ENCODE data around the gene CFAP251. TPM values are rescaled to one million over a fixed set of nuclear protein-coding genes. Genes with fewer than 3 reads are reported as not detected.

The CFAP251 gene
- total RNA-seq, 1 donor from 2014 or later: 2.8 TPM

GRCh38 chr12:121946313-121947025 is 28.1 kb downstream of the CFAP251 start:
- Mint-ChIP-seq H3K4me1 (ENCODE audit: low read depth, unreplicated experiment) (no peaks in the 10 kb centered on the region), H3K36me3 (ENCODE audit: unreplicated experiment) (peaks cover 13% of the 10 kb centered on the region), H3K9me3 (ENCODE audit: unreplicated experiment) (peaks cover 2% of the 10 kb centered on the region), H3K4me3 (ENCODE audit: unreplicated experiment) (no peak overlapping the region), H3K27ac (ENCODE audit: unreplicated experiment) (no peak overlapping the region), H3K27me3 (ENCODE audit: unreplicated experiment) (peaks cover 6% of the 10 kb centered on the region)
- no peak for TF ChIP-seq CTCF (IDR thresholded peaks at IDR 0.05; ENCODE audit: partially characterized antibody, unreplicated experiment)
- no peak for DNase-seq

GRCh38 chr12:121947981-121948380 is 29.6 kb downstream of the CFAP251 start:
- Mint-ChIP-seq H3K4me1 (ENCODE audit: low read depth, unreplicated experiment) (no peaks in the 10 kb centered on the region), H3K27ac (ENCODE audit: unreplicated experiment) (no peak overlapping the region), H3K4me3 (ENCODE audit: unreplicated experiment) (no peak overlapping the region), H3K36me3 (ENCODE audit: unreplicated experiment) (peaks cover 13% of the 10 kb centered on the region), H3K9me3 (ENCODE audit: unreplicated experiment) (peaks cover 2% of the 10 kb centered on the region), H3K27me3 (ENCODE audit: unreplicated experiment) (peaks cover 6% of the 10 kb centered on the region)
- no peak for DNase-seq
- no peak for TF ChIP-seq CTCF (IDR thresholded peaks at IDR 0.05; ENCODE audit: partially characterized antibody, unreplicated experiment)

GRCh38 chr12:121949648-121950397 is 31.4 kb downstream of the CFAP251 start:
- no peak for DNase-seq
- no peak for TF ChIP-seq CTCF (IDR thresholded peaks at IDR 0.05; ENCODE audit: partially characterized antibody, unreplicated experiment)
- Mint-ChIP-seq H3K27me3 (ENCODE audit: unreplicated experiment) (peaks cover 6% of the 10 kb centered on the region), H3K27ac (ENCODE audit: unreplicated experiment) (no peak overlapping the region), H3K4me3 (ENCODE audit: unreplicated experiment) (no peak overlapping the region), H3K4me1 (ENCODE audit: low read depth, unreplicated experiment) (no peaks in the 10 kb centered on the region), H3K9me3 (ENCODE audit: unreplicated experiment) (peaks cover 4% of the 10 kb centered on the region), H3K36me3 (ENCODE audit: unreplicated experiment) (peaks cover 13% of the 10 kb centered on the region)

- no peaks in the 10 kb centered on the region for H3K36me3 Mint-ChIP-seq (ENCODE audit: unreplicated experiment)
- no peak overlapping the region for H3K27ac Mint-ChIP-seq (ENCODE audit: unreplicated experiment)
- H3K9me3 Mint-ChIP-seq (ENCODE audit: unreplicated experiment): peaks cover 5% of the 10 kb centered on the region
- TF ChIP-seq CTCF (IDR thresholded peaks at IDR 0.05; ENCODE audit: partially characterized antibody, unreplicated experiment): no peak
- DNase-seq: no peak
- H3K4me3 Mint-ChIP-seq (ENCODE audit: unreplicated experiment): no peak overlapping the region
- no peaks in the 10 kb centered on the region for H3K27me3 Mint-ChIP-seq (ENCODE audit: unreplicated experiment)
- H3K4me1 Mint-ChIP-seq (ENCODE audit: low read depth, unreplicated experiment): peaks cover 4% of the 10 kb centered on the region
These were observed 34.8 kb downstream of the CFAP251 start for GRCh38 chr12:121953117-121953692.
